GM12878 (cell line): ENCODE data around the gene PACS2. TPM values are rescaled to one million over a fixed set of nuclear protein-coding genes. Genes with fewer than 3 reads are reported as not detected.

ENCODE experiments used
- ATAC-seq: fragments of 200-7000 bp; cut with Tn5 transposase; 3 replicates; pipeline ENCODE4 v1.9.1; 2020; ENCODE audit warnings: mild to moderate bottlenecking, moderate library complexity
- BruUV-seq: library from RNA; stranded (reverse); fragments of 400-500 nt; replicated peaks from 2 replicates; lab custom pipeline; 2021; lab: Mats Ljungman, UMichigan
- CTCF ChIA-PET: fragments of 300-600 bp; sonication (Branson Sonifier 250); formaldehyde crosslinking; extraction: SDS; loops from one replicate; lab custom pipeline; 2021; ENCODE audit warnings: inconsistent platforms; lab: Yijun Ruan, JAX
- POLR2A ChIA-PET: fragments of 350-600 bp; formaldehyde crosslinking; extraction: SDS; loops from one replicate; lab custom pipeline; 2021; ENCODE audit warnings: inconsistent platforms; lab: Charles Lee
- RAD21 ChIA-PET: fragments of 300-600 bp; sonication (Branson Sonifier 250); formaldehyde crosslinking; loops from one replicate; lab custom pipeline; 2023; ENCODE audit warnings: antibody characterized with exemption; ENCODE audit not compliant: unreplicated experiment; lab: Charles Lee
- SMC1A ChIA-PET: fragments of 300-600 bp; sonication (Branson Sonifier 250); formaldehyde crosslinking; loops from one replicate; lab custom pipeline; 2023; ENCODE audit not compliant: unreplicated experiment, uncharacterized antibody; lab: Charles Lee
- DNase-seq: peaks from one replicate; pipeline ENCODE4 v3.0.0-alpha.2; 2011; ENCODE audit warnings: low read depth, low spot score
- FAIRE-seq: peaks from 3 replicates; lab custom pipeline; 2011; peaks lifted over from hg19 to GRCh38; lab: Jason Lieb, UNC
- H2AFZ ChIP-seq: 2 replicates; pipeline ENCODE4 v1.6.0; 2011; ENCODE audit warnings: low read depth, low read length, control low read depth; ENCODE audit not compliant: control insufficient read depth
- H3K27ac ChIP-seq: 2 replicates; pipeline ENCODE4 v1.5.1; 2011; ENCODE audit warnings: control low read depth; ENCODE audit not compliant: control insufficient read depth, insufficient read depth
- H3K27me3 ChIP-seq, 2 experiments: replicated peaks in 1 of 2; 2 replicates each; pipeline versions ENCODE4 v1.6.0 to v1.6.1; 2011; ENCODE audit warnings: low read length in 1 of 2; ENCODE audit not compliant: control insufficient read depth in 2 of 2, insufficient read depth in 2 of 2
- H3K36me3 ChIP-seq, 2 experiments: 2 replicates each; pipeline ENCODE4 v1.5.1; 2011; ENCODE audit warnings: low read length in 1 of 2; ENCODE audit not compliant: control insufficient read depth in 2 of 2, insufficient read depth in 2 of 2
- H3K4me1 ChIP-seq: 2 replicates; pipeline ENCODE4 v1.6.1; 2011; ENCODE audit warnings: mild to moderate bottlenecking, low read length, moderate library complexity, mixed read lengths; ENCODE audit not compliant: control insufficient read depth, insufficient read depth
- H3K4me2 ChIP-seq: 2 replicates; pipeline ENCODE4 v1.6.0; 2011; ENCODE audit warnings: control low read depth; ENCODE audit not compliant: control insufficient read depth, insufficient read depth
- H3K4me3 ChIP-seq: fragments of 200-600 bp; sonication (generic); 2 replicates; pipeline ENCODE4 v1.5.1; 2016
- H3K79me2 ChIP-seq: 2 replicates; pipeline ENCODE4 v1.6.0; 2011; ENCODE audit warnings: low read length; ENCODE audit not compliant: control insufficient read depth, insufficient read depth
- H3K9ac ChIP-seq: 2 replicates; pipeline ENCODE4 v1.8.0; 2011; ENCODE audit warnings: low read length, control low read depth, mixed read lengths; ENCODE audit not compliant: control insufficient read depth, insufficient read depth
- H3K9me3 ChIP-seq: replicated peaks from 3 replicates; pipeline ENCODE4 v1.5.1; 2011; ENCODE audit warnings: mild to moderate bottlenecking, low read length; ENCODE audit not compliant: control insufficient read depth, insufficient read depth
- H4K20me1 ChIP-seq: 2 replicates; pipeline ENCODE4 v1.6.0; 2011; ENCODE audit not compliant: control insufficient read depth, insufficient read depth
- ESRRA ChIP-seq: IDR thresholded peaks from 2 replicates; pipeline ENCODE4 v1.6.1; 2012; ENCODE audit warnings: mild to moderate bottlenecking, low read length, improper control_type of control experiment
- HDAC2 ChIP-seq: fragments of 200-600 bp; sonication (generic); IDR thresholded peaks from 2 replicates; pipeline ENCODE4 v1.6.1; 2017
- POLR2A ChIP-seq: IDR thresholded peaks from 2 replicates; pipeline ENCODE4 v1.6.1; 2011; ENCODE audit warnings: low read depth, mild to moderate bottlenecking, low read length
- SMAD1 ChIP-seq: fragments of 450-650 bp; IDR thresholded peaks from 2 replicates; pipeline ENCODE4 v1.6.1; 2018; ENCODE audit warnings: mild to moderate bottlenecking, low read depth; ENCODE audit not compliant: partially characterized antibody
- SP1 ChIP-seq: IDR thresholded peaks from one replicate; pipeline ENCODE4 v1.6.1; 2011; ENCODE audit warnings: low read depth, low read length
- SPI1 ChIP-seq: IDR thresholded peaks from 2 replicates; pipeline ENCODE4 v1.6.1; 2011; ENCODE audit warnings: low read depth, mild to moderate bottlenecking, low read length, moderate library complexity, borderline replicate concordance; ENCODE audit not compliant: insufficient read depth
- TCF12 ChIP-seq: IDR thresholded peaks from 2 replicates; pipeline ENCODE4 v1.6.1; 2011; ENCODE audit warnings: low read depth, mild to moderate bottlenecking, low read length
- ZZZ3 ChIP-seq: IDR thresholded peaks from 2 replicates; pipeline ENCODE4 v1.6.1; 2011; ENCODE audit warnings: low read depth; ENCODE audit not compliant: control insufficient read depth, insufficient read length
- WGBS: methylation state at CpG from one replicate; pipeline ENCODE4 v1.1.6; 2016; ENCODE audit warnings: low lambda C conversion rate; ENCODE audit not compliant: insufficient replicate concordance, insufficient coverage; ENCODE audit errors: missing lambda C conversion rate; 5-methylcytosine and 5-hydroxymethylcytosine counted together
- in situ Hi-C: fragments of 300-500 bp; cut with MboI; formaldehyde crosslinking; loops from 9 replicates; pipeline ENCODE4 v1.14.3; 2018; ENCODE audit warnings: mixed read lengths
- intact Hi-C: fragments of 100-400 bp; cut with micrococcal nuclease; formaldehyde crosslinking; loops from one replicate; pipeline ENCODE4 v1.14.2; 2022; ENCODE audit not compliant: unreplicated experiment
- polyA plus RNA-seq, 11 experiments: library from polyadenylated mRNA; depleted of rRNA in 4 of 11; unstranded in 6 of 11; stranded (reverse) in 5 of 11; fragments of >200 nt; fragmentation: Nextera tagmentation in 4 of 11; fragmentation: Illumina TruSeq in 1 of 11; extraction: Ambion mirVana in 4 of 11; extraction: Trizol in 1 of 11; gene quantifications; 1 replicate in 1 of 11; 2 replicates in 10 of 11; pipeline versions ENCODE4 v1.2.1 to v1.2.3, GENCODE V29; 2011 to 2016; ENCODE audit warnings: inconsistent platforms in 2 of 11, missing spikeins in 2 of 11, low read depth in 1 of 11
- total RNA-seq, 4 experiments: library from RNA; depleted of rRNA in 3 of 4; stranded (reverse); fragments of >200 nt in 3 of 4; fragmentation: Illumina TruSeq in 1 of 4; extraction: Trizol in 1 of 4; gene quantifications; 2 replicates each; pipeline versions ENCODE4 v1.2.1 to v1.2.3, GENCODE V29; 2013 to 2021

PACS2 gene
- total and polyA plus RNA-seq, 10 of the 15 experiments (the other 5 are each of a cell fraction or from before 2014, with no cell fraction given): 0.21 to 37.3 (median 9.4) TPM

DNA sequence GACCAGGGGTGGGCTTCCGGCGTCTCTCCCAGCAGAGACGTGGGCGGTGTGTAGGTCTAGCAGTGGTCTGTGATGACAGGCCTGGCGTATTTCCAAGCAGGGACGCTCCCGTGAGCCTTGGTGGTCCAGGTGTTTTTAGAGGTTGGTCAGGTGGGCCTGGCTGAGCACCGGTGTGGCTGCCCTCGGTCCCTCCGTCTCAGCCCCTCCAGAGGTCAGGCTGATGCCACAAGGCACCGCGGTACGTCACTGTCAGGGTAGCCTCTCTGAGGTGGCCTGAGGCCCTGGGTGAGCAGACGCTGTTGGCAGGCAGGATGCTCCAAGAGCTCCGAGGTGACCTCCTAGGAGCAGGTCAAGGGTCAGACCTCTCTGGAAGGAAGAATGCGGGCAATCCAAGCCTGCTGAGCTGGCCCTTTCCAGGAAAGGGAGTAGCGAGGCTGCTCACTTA lies 118.6 kb downstream of the PACS2 start:
- ChIA-PET RAD21 (no interaction called here), CTCF (no interaction called here), POLR2A (no interaction called here), SMC1A (no interaction called here)
- DNase-seq: no peak
- Histone ChIP-seq H3K79me2 (peaks cover 42% of the 10 kb centered on the region), H3K9me3 (no peaks in the 10 kb centered on the region; the same call in 2 of the 3 replicates), H3K4me3 (no peak overlapping the region), H3K27me3 (no peaks in the 10 kb centered on the region), H3K4me1 (no peaks in the 10 kb centered on the region; the same call in 1 of the 2 replicates), H4K20me1 (no peaks in the 10 kb centered on the region; the same call in 1 of the 2 replicates), H2AFZ (no peak overlapping the region), H3K27ac (no peak overlapping the region), H3K4me2 (no peak overlapping the region), H3K9ac (no peak overlapping the region), H3K36me3 (peaks cover 2 to 4% of the 10 kb centered on the region in 2 experiments; a peak in 3 of 4 replicates)
- no peak for ATAC-seq
- no TSS peak for BruUV-seq
- TF ChIP-seq SP1 (no peak), POLR2A (peak; percentile 48)
- WGBS: 91% methylated on average over 17 of the region's 17 CpGs
- no peak for FAIRE-seq
- intact Hi-C loops (no loop called here), in situ Hi-C loops (no loop called here)

GRCh38 chr14:105436402-105436801 lies 121.9 kb downstream of the PACS2 start:
- POLR2A ChIA-PET: no interaction called here
- H3K4me1 ChIP-seq: no peaks in the 10 kb centered on the region; the same call in 1 of the 2 replicates
- TF ChIP-seq ZZZ3: no peak
- no peak for TF ChIP-seq SPI1
- no peak for TF ChIP-seq HDAC2
- no peak for TF ChIP-seq SMAD1
- TF ChIP-seq ESRRA: no peak
- no peak for TF ChIP-seq TCF12
- TF ChIP-seq, all 136 proteins: peak for 0
- Histone ChIP-seq H3K9ac (no peak overlapping the region), H3K4me3 (no peak overlapping the region), H3K79me2 (peaks cover 34% of the 10 kb centered on the region), H3K36me3 (peaks cover 0 to 17% of the 10 kb centered on the region in 2 experiments; a peak in 3 of 4 replicates), H3K9me3 (no peaks in the 10 kb centered on the region), H2AFZ (no peak overlapping the region), H3K27ac (no peak overlapping the region), H3K4me2 (no peak overlapping the region), H3K27me3 (no peaks in the 10 kb centered on the region), H4K20me1 (no peaks in the 10 kb centered on the region)
- WGBS: 83% methylated on average over 12 of the region's 12 CpGs
- intact Hi-C loops: no loop called here
- DNase-seq (no peak), FAIRE-seq (peak; percentile 41), ATAC-seq (no peak)
- CTCF ChIA-PET: interaction anchor here (1.1 to 2.6 kb wide), 2 partner anchors 44 to 66 kb away, joined by 3 to 9 read pairs; no protein-coding TSS in a partner anchor
- RAD21 ChIA-PET: no interaction called here
- in situ Hi-C loops: no loop called here
- SMC1A ChIA-PET: no interaction called here
- no TSS peak for BruUV-seq
